ENCODE measurements around the gene THOC6.

THOC6 gene

DNA sequence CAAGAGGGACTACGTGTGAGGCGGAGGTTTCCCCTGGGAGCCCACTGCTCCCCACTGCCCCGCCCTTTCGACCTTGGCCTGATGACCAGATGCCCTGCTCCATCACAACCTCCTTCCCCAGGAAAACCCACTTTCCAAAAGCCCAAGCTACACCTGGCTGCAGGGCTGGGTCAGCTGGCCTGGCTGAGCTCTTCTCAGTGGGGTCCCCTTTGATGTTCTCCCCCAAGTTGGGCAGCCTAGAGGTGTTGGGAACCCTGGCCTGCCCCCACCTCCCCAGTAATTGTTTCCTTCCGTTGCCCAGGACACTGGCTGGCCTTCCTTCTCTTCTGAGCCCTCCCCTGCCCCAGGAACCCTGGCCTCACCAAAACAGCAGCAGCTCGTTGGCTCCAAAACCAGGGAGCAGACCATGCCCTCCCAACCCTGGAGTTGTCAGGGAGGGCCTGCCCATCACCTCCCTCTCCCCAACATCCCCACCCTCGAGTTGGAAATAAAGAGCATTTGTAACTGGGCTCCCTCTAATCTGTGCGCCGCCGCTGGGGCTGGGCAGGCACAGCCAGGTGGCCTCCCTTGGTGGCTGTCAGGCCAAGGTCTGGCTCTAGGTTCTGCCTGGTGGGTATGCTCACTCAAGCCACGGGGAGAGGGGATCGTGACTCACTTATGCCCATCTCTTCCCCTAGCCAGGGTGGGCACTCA is 9.7 kb upstream of the THOC6 start:
- FAIRE-seq (no peak), DNase-seq (ENCODE audit: extremely low spot score, insufficient read length, low read depth) (no peak)

DNA sequence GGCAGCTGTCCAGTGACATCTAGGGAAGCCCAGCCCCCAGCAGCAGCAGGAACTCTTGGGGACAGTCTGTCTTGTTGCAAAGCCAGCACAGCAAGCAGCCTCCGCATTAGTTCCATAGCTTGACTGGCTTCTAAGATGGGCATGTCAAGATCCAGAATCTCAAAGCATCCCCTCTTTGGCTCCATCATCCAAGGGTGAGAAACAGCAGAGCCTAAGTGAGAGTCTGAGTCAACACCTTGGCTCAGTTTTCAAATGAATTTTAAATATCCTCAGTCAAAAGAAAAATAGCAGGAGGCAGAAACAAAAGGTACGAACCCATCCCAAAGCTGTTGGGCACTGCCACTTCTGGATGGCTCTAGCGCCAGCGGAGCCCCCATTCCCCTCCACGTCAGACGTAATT is 8.9 kb upstream of the THOC6 start:
- FAIRE-seq, result no peak
- no peak for DNase-seq (ENCODE audit: extremely low spot score, insufficient read length, low read depth)

DNA sequence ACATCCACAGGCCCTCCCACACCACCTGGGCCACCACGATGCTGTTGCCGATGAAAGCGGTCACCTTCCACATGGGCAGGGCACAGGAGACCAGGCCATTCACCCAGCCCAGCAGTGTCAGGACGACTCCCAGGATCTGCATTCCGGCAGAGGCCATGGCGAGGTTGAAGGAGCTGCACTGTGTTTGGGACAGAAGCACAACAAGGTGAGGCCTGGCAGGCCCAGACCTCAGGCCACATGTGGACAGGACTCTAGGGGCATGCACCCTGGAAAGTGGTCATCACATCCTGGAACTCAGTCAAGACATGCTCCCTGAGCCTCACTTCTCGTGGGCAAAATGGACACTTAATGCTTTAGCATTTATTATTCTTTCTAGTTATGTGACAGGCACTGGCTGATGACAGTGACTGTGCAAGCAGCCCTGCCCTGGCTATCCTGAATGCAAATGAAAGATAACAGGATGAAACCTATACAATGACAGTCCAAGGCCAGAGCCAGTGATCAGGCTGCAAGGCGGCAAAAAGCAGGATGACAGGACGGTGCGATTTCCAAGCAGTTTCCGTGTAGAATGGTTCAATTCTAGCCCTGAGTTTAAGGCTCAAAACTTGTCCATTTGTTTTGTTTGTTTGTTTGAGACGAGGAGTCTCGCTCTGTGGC is 7.8 kb upstream of the THOC6 start:
- DNase-seq (ENCODE audit: extremely low spot score, insufficient read length, low read depth) (no peak), FAIRE-seq (no peak)

DNA sequence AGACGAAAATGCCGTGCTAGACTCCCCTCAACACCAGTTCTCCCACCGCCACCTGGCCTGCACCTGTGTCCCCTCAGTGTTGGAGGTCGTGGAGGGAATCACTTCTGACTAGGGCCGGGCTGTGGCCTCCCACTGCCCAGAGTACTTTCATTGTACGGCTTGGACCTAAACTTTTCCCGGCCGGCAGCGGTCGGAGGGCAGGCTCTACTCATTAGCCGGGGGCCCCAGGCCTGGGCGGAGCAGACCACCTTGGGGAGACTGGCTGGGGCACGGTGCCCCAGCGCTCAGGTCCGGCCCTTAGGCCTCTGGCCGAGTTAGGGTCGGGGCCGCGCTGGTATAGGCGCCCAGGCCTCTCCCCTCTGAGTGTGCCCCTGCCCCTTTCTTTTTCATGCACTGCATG is 6.5 kb upstream of the THOC6 start:
- no peak for DNase-seq (ENCODE audit: extremely low spot score, insufficient read length, low read depth)
- FAIRE-seq, result no peak

DNA sequence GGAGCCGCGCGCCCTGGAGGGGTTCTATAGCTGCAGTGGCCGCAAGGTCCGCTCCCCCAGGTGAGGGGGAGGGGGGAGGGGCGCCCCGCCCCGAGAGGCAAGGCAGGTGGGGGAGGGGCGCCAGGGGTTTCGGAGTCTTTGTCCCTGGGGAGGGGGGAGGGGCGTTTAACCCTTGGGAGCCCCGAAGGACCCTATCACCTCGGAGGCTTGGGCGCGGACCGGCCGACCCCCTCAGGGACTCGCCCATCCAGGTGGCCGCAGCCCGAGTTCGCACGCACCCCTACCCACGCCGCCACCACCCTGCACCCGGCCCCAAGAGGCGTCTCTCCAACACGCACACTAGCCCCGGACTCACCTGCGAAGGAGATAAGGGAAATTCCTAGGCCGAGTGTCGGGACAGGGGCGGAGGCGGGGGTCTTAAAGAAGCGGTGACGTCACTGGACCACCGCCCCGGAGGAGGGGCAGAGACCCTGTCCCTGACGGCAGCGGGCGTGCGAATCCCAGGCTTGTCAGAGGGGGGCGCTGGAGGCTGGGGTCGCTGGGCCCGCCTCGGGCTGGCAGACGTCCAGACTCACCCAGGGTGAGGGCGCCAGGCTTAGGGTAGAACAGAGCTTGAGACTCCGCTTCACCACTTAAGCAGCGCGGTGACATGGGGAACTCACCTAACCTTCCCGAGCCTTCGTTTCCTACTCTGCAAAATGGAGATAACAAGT is 5.9 kb upstream of the THOC6 start, which contains the start of gene CLDN6:
Gene CLDN6 (minus strand): TSS at position 390 of the 713 bp plus-strand sequence. CDS start 2,162 bp downstream, outside the sequence.
- DNase-seq (ENCODE audit: extremely low spot score, insufficient read length, low read depth) (no peak), FAIRE-seq (no peak)

DNA sequence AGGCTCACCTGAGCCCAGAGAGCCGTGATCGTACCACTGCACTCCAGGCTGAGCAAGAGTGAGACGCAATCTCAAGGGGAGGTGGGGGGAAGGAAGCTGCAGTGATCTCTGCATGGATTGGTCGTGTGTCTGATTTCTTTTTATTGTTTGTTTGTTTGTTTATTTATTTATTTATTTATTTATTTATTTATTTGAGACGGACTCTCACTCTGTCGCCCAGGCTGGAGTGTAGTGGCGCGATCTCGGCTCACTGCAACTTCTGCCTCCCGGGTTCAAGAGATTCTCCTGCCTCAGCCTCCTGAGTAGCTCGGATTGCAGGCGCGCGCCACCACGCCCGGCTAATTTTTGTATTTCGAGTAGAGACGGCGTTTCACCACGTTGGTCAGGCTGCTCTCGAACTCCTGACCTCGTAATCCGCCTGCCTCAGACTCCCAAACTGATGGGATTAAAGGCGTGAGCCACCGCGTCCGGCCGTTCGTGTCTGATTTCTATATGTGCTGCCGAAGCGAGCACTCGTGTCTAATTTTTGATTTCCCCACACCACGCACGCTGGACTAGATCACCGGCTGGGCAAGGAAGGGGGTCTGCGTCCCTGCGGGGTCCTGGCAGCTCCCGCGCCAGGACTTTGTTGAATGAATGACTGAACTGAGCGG is 4.1 kb upstream of the THOC6 start:
- DNase-seq (ENCODE audit: extremely low spot score, insufficient read length, low read depth), result no peak
- FAIRE-seq, result no peak

DNA sequence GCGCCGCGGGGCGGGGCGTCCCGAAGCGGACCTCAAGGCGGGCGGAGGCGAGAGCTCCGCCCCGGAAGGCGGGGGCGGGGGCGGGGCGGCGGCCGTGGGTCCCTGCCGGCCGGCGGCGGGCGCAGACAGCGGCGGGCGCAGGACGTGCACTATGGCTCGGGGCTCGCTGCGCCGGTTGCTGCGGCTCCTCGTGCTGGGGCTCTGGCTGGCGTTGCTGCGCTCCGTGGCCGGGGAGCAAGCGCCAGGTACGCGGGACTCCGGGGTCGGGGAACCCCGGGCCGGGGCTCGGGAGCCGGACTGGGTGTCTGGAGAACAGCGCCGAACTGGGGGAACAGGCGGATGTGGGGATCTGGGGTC is 3.6 kb upstream of the THOC6 start, which contains the start of gene TNFRSF12A:
Gene TNFRSF12A (plus strand): TSS at position 122 of the 357 bp plus-strand sequence. CDS start 30 bp downstream, at position 152.
- FAIRE-seq (peak; percentile 75), DNase-seq (ENCODE audit: extremely low spot score, insufficient read length, low read depth) (peak; percentile 80)

DNA sequence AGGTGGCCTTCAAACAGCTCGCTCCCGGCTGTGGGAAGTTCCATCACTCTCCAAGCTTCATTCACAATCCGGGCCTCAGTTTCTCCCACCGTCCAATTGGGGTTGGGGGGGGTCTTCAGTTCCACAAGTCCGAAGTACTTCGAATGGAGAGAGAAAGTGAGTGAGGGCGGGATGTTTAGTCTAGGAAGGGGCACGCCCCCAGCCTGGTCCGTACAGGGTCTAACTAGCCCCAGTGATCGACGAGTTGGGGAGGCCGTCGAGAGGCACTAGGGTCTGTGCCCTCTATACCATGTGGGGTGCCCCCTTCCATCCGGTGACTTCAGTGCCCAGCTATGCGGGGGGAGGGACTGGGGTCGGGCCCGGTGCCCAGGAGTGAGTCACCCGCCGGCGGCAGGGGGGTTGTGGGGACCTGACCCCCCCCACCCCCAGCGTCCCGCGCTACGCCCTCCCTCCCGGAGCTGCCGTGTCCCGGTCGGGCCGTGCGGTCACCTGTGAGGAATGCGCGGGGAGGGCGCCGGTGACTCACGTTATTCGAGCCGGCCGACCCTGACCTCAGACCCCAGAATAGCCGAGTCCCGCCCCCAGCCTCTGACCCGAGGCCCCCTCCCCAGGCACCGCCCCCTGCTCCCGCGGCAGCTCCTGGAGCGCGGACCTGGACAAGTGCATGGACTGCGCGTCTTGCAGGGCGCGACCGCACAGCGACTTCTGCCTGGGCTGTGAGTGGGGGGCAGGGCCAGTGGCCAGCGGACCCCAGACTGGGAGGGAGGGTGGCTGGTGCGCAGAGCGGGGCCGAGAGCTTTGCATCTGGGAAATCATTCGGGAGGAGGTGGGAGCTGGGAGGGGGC is 3.0 kb upstream of the THOC6 start:
- FAIRE-seq, result no peak
- DNase-seq (ENCODE audit: extremely low spot score, insufficient read length, low read depth), result no peak

DNA sequence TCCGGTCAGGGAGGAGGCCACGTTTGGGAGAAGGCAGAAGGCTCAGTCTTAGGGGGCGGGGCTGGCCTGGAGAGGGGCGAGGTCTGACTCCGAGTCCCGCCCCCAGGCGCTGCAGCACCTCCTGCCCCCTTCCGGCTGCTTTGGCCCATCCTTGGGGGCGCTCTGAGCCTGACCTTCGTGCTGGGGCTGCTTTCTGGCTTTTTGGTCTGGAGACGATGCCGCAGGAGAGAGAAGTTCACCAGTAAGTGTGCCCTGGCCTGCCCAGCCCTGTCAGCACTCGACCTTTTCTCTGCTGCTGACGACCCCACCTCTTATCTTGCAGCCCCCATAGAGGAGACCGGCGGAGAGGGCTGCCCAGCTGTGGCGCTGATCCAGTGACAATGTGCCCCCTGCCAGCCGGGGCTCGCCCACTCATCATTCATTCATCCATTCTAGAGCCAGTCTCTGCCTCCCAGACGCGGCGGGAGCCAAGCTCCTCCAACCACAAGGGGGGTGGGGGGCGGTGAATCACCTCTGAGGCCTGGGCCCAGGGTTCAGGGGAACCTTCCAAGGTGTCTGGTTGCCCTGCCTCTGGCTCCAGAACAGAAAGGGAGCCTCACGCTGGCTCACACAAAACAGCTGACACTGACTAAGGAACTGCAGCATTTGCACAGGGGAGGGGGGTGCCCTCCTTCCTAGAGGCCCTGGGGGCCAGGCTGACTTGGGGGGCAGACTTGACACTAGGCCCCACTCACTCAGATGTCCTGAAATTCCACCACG is 2.2 kb upstream of the THOC6 start:
- FAIRE-seq (peak; percentile 79), DNase-seq (ENCODE audit: extremely low spot score, insufficient read length, low read depth) (no peak)

DNA sequence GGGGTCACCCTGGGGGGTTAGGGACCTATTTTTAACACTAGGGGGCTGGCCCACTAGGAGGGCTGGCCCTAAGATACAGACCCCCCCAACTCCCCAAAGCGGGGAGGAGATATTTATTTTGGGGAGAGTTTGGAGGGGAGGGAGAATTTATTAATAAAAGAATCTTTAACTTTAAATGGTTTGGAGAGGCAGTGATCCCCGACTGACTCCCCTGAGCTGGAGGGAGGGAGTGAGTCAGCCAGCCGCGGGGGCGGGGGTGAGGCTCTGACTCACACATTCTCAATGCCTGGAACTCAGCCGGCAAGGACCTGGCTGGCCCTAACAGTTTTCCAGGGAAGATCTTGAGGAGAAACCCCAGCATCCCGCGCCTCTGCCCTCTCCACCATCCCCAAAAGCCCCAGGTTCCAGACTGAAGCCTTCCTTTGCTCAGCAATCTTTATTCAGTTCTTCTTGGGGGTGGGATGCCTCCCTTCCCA is 1.6 kb upstream of the THOC6 start:
- DNase-seq (ENCODE audit: extremely low spot score, insufficient read length, low read depth), result no peak
- FAIRE-seq, result peak; percentile 77

DNA sequence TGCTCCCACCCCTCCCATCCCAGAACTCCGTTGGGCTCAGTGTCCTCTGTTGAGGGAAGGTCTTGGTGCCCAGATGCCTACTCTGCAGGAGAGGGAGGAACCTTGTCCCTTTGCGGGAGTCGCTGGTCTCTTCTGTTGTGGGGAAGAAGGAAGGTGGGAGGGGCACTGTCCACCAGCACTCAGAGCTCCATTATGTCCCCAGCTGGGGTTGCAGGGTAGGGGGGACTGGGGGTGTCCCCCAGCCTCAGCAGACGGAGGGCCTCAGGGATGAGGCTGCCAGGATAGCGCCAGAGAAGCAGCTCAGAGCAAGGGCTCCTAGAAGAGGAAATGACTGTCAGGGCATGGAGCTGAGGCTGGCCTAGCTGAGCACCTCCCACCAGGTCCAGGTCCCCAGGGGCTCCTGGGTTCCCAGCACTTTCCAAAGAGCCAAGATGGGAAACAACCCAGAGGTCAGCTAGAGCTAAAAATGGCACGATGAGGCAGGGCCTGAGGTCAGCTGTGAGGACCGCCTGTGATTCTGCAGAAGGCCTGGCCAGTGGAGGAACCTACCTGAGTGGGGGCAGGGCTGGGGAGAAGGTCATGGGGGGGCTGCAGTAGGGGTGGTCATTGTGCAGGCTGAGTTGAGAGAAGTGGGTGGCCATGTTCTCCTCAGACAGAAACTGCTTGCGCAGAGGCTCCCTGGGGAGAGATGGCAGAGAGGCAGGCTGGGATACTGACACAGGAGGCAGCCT is 986 bp upstream of the THOC6 start:
- FAIRE-seq (no peak), DNase-seq (ENCODE audit: extremely low spot score, insufficient read length, low read depth) (no peak)

DNA sequence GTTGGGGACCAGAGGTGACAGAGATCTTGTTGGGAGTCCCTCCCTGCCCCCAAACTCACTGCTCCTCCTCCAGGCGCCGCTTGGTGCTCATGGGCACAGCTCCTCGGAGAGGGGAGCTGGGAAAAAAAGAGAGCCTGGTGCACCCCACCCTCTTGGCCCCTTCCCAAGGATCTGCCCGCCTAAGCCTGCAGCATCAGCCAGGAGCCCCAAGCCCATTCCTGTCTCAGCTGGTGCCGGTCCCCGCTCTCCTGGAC is 493 bp upstream of the THOC6 start:
- no peak for DNase-seq (ENCODE audit: extremely low spot score, insufficient read length, low read depth)
- no peak for FAIRE-seq

DNA sequence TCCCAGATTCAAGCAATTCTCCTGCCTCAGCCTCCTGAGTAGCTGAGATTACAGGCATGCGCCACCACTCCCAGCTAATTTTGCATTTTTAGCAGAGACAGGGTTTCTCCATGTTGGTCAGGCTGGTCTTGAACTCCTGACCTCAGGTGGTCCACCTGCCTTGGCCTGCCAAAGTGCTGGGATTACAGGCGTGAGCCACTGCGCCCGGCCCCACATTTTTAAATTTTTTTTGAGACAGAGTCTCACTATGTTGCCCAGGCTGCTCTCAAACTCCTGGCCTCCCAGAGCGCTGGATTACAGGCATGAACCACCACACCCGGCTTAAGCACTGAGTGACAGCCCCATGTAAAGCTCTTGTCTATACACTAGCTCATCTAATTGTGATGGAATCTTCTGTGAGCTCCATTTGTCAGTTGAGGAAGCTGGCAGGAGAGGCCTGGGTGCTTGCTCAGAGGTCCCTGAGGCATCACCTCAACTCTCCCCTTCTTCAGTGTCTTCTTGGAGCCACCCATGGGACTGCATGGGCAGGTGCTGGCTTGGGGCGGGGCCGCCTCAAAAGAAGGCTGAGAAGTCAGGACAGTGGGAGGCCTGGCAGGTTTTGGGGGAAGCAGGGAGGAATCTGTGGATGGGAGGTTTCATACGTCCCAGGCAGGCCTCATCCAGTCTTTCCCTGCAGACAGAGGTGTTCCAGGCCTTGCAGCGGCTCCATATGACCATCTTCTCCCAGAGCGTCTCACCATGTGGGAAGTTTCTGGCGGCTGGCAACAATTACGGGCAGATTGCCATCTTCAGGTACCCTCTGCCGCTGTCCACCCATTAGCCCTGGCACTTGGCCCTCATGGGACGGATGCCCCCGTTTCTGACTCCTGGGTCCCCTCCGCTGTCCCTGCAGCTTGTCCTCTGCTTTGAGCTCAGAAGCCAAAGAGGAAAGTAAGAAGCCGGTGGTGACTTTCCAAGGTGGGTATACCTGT is 1.5 kb downstream of the THOC6 start:
- FAIRE-seq, result no peak
- no peak for DNase-seq (ENCODE audit: extremely low spot score, insufficient read length, low read depth)

DNA sequence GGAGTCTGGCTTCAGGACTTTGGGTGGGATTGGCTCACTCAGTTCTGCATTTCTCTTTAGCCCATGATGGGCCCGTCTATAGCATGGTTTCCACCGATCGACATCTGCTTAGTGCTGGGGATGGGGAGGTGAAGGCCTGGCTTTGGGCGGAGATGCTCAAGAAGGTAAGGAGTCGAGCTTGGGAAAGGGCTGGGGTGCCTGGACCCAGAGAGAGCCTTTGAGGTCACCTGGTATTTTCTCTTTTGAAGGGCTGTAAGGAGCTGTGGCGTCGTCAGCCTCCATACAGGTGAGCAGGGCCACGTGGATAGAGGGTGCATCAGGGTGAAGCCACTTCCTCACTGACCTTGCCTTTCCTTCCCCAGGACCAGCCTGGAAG is 2.2 kb downstream of the THOC6 start:
- DNase-seq (ENCODE audit: extremely low spot score, insufficient read length, low read depth), result no peak
- FAIRE-seq, result no peak

DNA sequence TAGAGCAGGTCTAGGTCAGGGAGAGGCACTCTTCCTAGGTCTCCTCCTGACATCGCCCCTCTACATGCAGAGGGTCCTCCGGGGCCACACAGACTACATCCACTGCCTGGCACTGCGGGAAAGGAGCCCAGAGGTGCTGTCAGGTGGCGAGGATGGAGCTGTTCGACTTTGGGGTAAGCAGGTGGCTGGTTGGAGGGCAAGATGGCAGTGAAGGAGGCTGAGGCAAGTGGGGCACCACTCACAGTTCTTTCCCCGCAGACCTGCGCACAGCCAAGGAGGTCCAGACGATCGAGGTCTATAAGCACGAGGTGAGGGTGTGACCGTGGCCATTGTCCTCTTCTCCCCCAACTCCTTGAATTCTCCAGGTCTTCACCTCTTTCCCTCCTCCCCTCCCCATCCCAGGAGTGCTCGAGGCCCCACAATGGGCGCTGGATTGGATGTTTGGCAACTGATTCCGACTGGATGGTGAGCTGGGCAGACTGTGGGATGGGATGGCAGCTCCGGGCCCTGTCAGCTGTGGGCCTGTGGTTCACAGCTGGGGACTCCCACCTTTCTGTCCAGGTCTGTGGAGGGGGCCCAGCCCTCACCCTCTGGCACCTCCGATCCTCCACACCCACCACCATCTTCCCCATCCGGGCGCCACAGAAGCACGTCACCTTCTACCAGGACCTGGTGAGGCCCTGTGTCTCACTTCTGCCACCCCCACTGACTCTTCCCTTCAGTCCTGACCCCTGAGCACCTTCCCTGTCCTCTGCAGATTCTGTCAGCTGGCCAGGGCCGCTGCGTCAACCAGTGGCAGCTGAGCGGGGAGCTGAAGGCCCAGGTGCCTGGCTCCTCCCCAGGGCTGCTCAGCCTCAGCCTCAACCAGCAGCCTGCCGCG is 3.0 kb downstream of the THOC6 start:
- FAIRE-seq, result no peak
- no peak for DNase-seq (ENCODE audit: extremely low spot score, insufficient read length, low read depth)

DNA sequence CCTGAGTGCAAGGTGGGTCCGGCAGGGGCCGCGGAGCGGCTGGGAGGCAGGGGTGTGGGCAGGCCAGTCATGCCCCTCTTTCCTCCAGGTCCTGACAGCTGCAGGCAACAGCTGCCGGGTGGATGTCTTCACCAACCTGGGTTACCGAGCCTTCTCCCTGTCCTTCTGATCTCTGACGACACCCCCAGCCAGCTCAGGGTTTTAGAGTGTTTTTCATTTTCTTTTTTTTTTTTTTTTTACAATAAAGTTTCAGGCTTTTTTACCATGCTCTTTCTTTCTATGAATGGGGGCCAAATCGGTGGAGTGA is 3.6 kb downstream of the THOC6 start:
- DNase-seq (ENCODE audit: extremely low spot score, insufficient read length, low read depth) (no peak), FAIRE-seq (no peak)

Measured in GM18507 (cell line).